ENCODE results near the gene POLR2E. TPM values are rescaled to one million over a fixed set of nuclear protein-coding genes. Genes with fewer than 3 reads are reported as not detected.

Gene POLR2E
- total and polyA plus RNA-seq, 2 donors, result 79.0 to 84.0 TPM

DNA sequence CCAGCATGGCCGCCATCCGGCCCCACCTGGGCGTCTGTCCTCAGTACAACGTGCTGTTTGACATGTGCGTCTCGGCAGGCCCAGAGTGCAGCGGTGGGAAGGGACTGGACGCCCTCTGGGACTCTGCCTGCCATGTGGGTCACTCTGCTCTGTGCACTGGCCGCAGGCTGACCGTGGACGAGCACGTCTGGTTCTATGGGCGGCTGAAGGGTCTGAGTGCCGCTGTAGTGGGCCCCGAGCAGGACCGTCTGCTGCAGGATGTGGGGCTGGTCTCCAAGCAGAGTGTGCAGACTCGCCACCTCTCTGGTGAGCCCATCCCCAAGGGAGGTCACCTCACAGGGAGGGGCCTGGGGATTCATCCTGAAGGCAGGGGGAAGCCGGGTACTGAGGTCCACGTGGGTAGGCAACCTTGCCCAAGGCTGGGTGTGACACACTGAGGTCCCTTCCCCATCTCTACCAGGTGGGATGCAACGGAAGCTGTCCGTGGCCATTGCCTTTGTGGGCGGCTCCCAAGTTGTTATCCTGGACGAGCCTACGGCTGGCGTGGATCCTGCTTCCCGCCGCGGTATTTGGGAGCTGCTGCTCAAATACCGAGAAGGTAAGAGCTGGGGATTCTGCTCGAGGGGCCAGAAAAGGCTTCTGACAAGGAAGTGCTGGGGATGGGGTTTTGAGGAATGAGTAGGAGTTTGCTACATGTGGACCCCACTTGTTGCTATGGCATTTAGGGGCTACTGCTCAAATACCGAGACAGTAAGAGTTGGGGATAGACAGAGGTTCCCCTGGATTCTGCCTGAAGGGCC, 44.0 kb downstream of the POLR2E start:
- 96% methylated on average over 31 of the region's 31 CpGs for WGBS
- peaks cover 38 to 49% of the 10 kb centered on the region in 2 donors for H3K36me3 ChIP-seq (ENCODE audit: control insufficient read depth in 2 of 2, insufficient read depth in 2 of 2, low read length in 1 of 2)
- no peak overlapping the region for H3K27ac ChIP-seq (ENCODE audit: low read depth in 1 of 2, low read length in 1 of 2)
- H3K4me3 ChIP-seq (ENCODE audit: low read length in 2 of 2), result no peak overlapping the region
- peaks cover 5 to 31% of the 10 kb centered on the region in 2 donors for H3K9me3 ChIP-seq (ENCODE audit: control insufficient read depth in 2 of 2, insufficient read depth in 1 of 2, low read length in 1 of 2)
- no peaks in the 10 kb centered on the region for H3K27me3 ChIP-seq (ENCODE audit: control insufficient read depth in 2 of 2, insufficient read depth in 1 of 2, low read length in 1 of 2)
- H3K4me1 ChIP-seq (ENCODE audit: control insufficient read depth in 2 of 2, insufficient read depth in 2 of 2, low read length in 2 of 2), result no peaks in the 10 kb centered on the region
- no peak for DNase-seq (ENCODE audit: low read depth in 6 of 9, low spot score in 9 of 9)

DNA sequence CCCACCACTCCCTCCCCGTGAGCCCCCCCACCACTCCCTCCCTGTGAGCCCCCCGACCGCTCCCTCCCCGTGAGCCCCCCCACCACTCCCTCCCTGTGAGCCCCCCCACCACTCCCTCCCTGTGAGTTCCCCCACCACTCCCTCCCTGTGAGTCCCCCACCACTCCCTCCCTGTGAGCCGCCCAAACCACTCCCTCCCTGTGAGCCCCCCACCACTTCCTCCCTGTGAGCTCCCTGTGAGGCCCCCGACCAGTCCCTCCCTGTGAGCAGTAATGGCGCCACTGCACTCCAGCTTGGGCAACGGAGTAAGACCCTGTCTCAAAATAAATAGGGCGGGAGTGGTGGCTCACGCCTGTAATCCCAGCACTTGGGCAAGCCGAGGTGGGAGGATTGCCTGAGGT, 45.4 kb downstream of the POLR2E start:
- H3K9me3 ChIP-seq (ENCODE audit: control insufficient read depth in 2 of 2, insufficient read depth in 1 of 2, low read length in 1 of 2), result peaks cover 0 to 26% of the 10 kb centered on the region in 2 donors
- WGBS, result 72% methylated on average over 11 of the region's 11 CpGs
- H3K27ac ChIP-seq (ENCODE audit: low read depth in 1 of 2, low read length in 1 of 2), result no peak overlapping the region
- H3K4me3 ChIP-seq (ENCODE audit: low read length in 2 of 2), result no peak overlapping the region
- H3K4me1 ChIP-seq (ENCODE audit: control insufficient read depth in 2 of 2, insufficient read depth in 2 of 2, low read length in 2 of 2), result no peaks in the 10 kb centered on the region
- no peaks in the 10 kb centered on the region for H3K27me3 ChIP-seq (ENCODE audit: control insufficient read depth in 2 of 2, insufficient read depth in 1 of 2, low read length in 1 of 2)
- peaks cover 32 to 43% of the 10 kb centered on the region in 2 donors for H3K36me3 ChIP-seq (ENCODE audit: control insufficient read depth in 2 of 2, insufficient read depth in 2 of 2, low read length in 1 of 2)
- DNase-seq (ENCODE audit: low read depth in 6 of 9, low spot score in 9 of 9), result peak in 1 of 9 donors; percentile 61

DNA sequence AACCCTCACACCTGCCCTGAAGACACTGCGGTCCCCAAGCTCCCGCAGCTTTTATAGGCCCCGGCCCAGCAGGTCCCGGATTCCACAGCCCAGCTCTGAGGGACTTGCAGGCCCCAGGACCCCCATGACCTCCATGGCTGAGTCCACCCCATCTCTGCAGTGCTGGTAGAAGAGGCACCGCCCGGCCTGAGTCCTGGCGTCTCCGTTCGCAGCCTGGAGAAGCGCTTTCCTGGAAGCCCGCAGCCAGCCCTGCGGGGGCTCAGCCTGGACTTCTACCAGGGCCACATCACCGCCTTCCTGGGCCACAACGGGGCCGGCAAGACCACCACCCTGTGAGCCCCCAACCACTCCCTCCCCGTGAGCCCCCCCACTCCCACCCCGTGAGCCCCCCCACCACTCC, 46.1 kb downstream of the POLR2E start:
- Histone ChIP-seq H3K4me3 (ENCODE audit: low read length in 2 of 2) (no peak overlapping the region), H3K27me3 (ENCODE audit: control insufficient read depth in 2 of 2, insufficient read depth in 1 of 2, low read length in 1 of 2) (no peaks in the 10 kb centered on the region), H3K9me3 (ENCODE audit: control insufficient read depth in 2 of 2, insufficient read depth in 1 of 2, low read length in 1 of 2) (peaks cover 0 to 26% of the 10 kb centered on the region in 2 donors), H3K36me3 (ENCODE audit: control insufficient read depth in 2 of 2, insufficient read depth in 2 of 2, low read length in 1 of 2) (peaks cover 31 to 41% of the 10 kb centered on the region in 2 donors), H3K4me1 (ENCODE audit: control insufficient read depth in 2 of 2, insufficient read depth in 2 of 2, low read length in 2 of 2) (no peaks in the 10 kb centered on the region), H3K27ac (ENCODE audit: low read depth in 1 of 2, low read length in 1 of 2) (no peak overlapping the region)
- DNase-seq (ENCODE audit: low read depth in 6 of 9, low spot score in 9 of 9), result no peak
- WGBS, result 99% methylated on average over 17 of the region's 17 CpGs

DNA sequence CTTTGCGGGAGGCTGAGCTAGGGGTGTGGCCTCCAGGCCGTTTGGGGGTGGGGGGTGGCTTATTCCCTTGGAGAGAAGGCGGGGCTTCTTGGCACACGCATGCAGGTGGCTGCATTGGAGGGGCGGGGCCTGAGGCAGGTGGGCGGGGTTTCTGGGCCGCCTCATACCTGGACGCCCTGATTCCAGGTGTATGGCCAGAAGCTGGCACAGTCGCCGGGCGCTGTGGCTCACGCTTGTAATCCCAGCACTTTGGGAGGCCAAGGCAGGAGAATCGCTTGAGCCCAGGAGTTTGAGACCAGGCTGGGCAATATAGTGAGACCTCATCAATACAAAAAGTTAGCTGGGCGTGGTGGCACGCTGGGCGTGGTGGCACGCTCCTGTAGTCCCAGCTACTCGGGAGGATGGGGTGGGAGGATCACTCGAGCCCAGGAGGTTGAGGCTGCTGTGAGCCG, 47.5 kb downstream of the POLR2E start:
- H3K27me3 ChIP-seq (ENCODE audit: control insufficient read depth in 2 of 2, insufficient read depth in 1 of 2, low read length in 1 of 2), result no peaks in the 10 kb centered on the region
- H3K27ac ChIP-seq (ENCODE audit: low read depth in 1 of 2, low read length in 1 of 2), result no peak overlapping the region
- no peak for DNase-seq (ENCODE audit: low read depth in 6 of 9, low spot score in 9 of 9)
- 96% methylated on average over 20 of the region's 20 CpGs for WGBS
- H3K4me1 ChIP-seq (ENCODE audit: control insufficient read depth in 2 of 2, insufficient read depth in 2 of 2, low read length in 2 of 2), result no peaks in the 10 kb centered on the region
- peaks cover 31 to 45% of the 10 kb centered on the region in 2 donors for H3K36me3 ChIP-seq (ENCODE audit: control insufficient read depth in 2 of 2, insufficient read depth in 2 of 2, low read length in 1 of 2)
- H3K4me3 ChIP-seq (ENCODE audit: low read length in 2 of 2), result no peak overlapping the region
- peaks cover 0 to 26% of the 10 kb centered on the region in 2 donors for H3K9me3 ChIP-seq (ENCODE audit: control insufficient read depth in 2 of 2, insufficient read depth in 1 of 2, low read length in 1 of 2)

DNA sequence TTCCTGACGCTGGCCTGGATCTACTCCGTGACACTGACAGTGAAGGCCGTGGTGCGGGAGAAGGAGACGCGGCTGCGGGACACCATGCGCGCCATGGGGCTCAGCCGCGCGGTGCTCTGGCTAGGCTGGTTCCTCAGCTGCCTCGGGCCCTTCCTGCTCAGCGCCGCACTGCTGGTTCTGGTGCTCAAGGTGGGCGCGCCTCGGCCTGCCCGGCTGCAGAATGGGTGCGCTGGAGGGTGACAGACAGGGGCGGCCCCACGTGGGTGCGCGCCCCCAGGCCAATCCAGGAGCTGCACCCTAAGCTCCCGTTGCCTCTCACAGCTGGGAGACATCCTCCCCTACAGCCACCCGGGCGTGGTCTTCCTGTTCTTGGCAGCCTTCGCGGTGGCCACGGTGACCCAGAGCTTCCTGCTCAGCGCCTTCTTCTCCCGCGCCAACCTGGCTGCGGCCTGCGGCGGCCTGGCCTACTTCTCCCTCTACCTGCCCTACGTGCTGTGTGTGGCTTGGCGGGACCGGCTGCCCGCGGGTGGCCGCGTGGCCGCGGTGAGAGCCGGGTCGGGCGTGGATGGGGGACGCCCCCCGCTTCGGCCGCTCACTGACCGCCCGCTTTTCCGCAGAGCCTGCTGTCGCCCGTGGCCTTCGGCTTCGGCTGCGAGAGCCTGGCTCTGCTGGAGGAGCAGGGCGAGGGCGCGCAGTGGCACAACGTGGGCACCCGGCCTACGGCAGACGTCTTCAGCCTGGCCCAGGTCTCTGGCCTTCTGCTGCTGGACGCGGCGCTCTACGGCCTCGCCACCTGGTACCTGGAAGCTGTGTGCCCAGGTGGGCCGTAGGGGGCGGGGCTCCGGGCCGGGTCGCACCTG, 48.1 kb downstream of the POLR2E start:
- WGBS, result 94% methylated on average over 77 of the region's 77 CpGs
- H3K9me3 ChIP-seq (ENCODE audit: control insufficient read depth in 2 of 2, insufficient read depth in 1 of 2, low read length in 1 of 2), result peaks cover 0 to 25% of the 10 kb centered on the region in 2 donors
- H3K36me3 ChIP-seq (ENCODE audit: control insufficient read depth in 2 of 2, insufficient read depth in 2 of 2, low read length in 1 of 2), result peaks cover 35 to 51% of the 10 kb centered on the region in 2 donors
- no peak for DNase-seq (ENCODE audit: low read depth in 6 of 9, low spot score in 9 of 9)
- H3K27ac ChIP-seq (ENCODE audit: low read depth in 1 of 2, low read length in 1 of 2), result no peak overlapping the region
- H3K4me3 ChIP-seq (ENCODE audit: low read length in 2 of 2), result no peak overlapping the region
- no peaks in the 10 kb centered on the region for H3K4me1 ChIP-seq (ENCODE audit: control insufficient read depth in 2 of 2, insufficient read depth in 2 of 2, low read length in 2 of 2)
- H3K27me3 ChIP-seq (ENCODE audit: control insufficient read depth in 2 of 2, insufficient read depth in 1 of 2, low read length in 1 of 2), result no peaks in the 10 kb centered on the region

DNA sequence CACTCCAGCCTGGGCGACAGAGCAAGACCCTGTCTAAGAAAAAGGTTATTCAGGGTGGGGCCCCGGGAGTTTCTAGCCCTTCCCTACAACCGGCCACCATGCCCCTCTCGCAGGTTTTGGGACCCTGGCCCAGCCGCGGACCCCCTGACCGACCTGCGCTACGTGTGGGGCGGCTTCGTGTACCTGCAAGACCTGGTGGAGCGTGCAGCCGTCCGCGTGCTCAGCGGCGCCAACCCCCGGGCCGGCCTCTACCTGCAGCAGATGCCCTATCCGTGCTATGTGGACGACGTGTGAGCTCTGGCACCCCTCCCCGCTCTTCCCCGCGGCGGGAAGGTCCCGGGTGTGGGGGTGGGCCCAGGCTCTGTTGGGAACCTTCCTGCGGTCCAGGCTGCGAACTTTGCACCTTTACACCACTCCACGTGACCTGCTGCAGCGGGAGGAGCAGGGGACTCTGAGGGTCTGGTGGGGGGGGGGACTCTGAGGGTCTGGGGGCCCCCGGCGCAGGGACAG, 49.0 kb downstream of the POLR2E start:
- no peak overlapping the region for H3K27ac ChIP-seq (ENCODE audit: low read depth in 1 of 2, low read length in 1 of 2)
- H3K4me1 ChIP-seq (ENCODE audit: control insufficient read depth in 2 of 2, insufficient read depth in 2 of 2, low read length in 2 of 2), result peaks cover 4 to 7% of the 10 kb centered on the region in 2 donors
- H3K4me3 ChIP-seq (ENCODE audit: low read length in 2 of 2), result no peak overlapping the region
- no peaks in the 10 kb centered on the region for H3K27me3 ChIP-seq (ENCODE audit: control insufficient read depth in 2 of 2, insufficient read depth in 1 of 2, low read length in 1 of 2)
- DNase-seq (ENCODE audit: low read depth in 6 of 9, low spot score in 9 of 9), result no peak
- peaks cover 0 to 16% of the 10 kb centered on the region in 2 donors for H3K9me3 ChIP-seq (ENCODE audit: control insufficient read depth in 2 of 2, insufficient read depth in 1 of 2, low read length in 1 of 2)
- WGBS, result 96% methylated on average over 33 of the region's 33 CpGs
- peaks cover 31 to 52% of the 10 kb centered on the region in 2 donors for H3K36me3 ChIP-seq (ENCODE audit: control insufficient read depth in 2 of 2, insufficient read depth in 2 of 2, low read length in 1 of 2)

DNA sequence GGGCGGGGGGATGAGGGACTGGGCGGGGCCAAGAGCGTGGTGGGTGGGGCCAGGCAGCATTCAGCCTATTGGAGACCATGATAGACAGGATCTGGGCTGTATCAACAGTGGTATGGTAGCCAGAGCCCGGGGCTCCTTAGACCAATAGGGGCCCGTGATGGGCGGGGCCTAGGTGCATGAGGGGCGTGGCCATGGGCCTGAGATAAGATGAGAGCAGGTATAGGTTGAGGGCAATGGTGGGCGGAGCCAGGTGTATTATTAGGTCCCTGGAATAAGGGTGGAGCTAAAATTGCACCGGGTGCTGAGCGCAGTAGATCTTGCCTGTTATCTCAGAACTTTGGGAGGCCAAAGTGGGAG, 50.0 kb downstream of the POLR2E start:
- DNase-seq (ENCODE audit: low read depth in 6 of 9, low spot score in 9 of 9), result no peak

DNA sequence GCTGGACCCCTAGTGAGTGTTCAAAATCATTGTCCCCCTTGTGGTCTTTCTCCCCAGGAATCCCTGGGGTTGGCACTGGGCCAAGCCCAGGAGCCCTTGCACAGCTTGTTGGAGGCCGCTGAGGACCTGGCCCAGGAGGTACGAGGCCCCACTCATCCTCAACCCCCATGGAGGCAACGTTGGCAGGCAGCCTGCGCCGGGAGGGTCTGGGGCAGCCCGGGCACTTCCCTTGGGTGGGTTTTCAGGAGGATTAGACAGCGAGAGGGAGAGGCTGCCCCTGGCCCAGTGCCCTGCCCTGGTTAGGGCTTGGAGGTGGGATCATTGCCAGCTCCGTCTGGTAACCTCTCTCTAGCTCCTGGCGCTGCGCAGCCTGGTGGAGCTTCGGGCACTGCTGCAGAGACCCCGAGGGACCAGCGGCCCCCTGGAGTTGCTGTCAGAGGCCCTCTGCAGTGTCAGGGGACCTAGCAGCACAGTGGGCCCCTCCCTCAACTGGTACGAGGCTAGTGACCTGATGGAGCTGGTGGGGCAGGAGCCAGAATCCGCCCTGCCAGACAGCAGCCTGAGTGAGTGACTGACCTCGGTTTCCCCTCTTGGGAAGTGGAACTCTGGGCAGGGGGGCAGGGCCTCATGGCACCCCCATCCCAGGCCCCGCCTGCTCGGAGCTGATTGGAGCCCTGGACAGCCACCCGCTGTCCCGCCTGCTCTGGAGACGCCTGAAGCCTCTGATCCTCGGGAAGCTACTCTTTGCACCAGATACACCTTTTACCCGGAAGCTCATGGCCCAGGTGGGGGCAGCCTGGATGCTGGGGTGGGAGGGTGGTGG, 52.3 kb downstream of the POLR2E start:
- Histone ChIP-seq H3K4me3 (ENCODE audit: low read length in 2 of 2) (no peak overlapping the region), H3K4me1 (ENCODE audit: control insufficient read depth in 2 of 2, insufficient read depth in 2 of 2, low read length in 2 of 2) (peaks cover 22 to 38% of the 10 kb centered on the region in 2 donors), H3K27ac (ENCODE audit: low read depth in 1 of 2, low read length in 1 of 2) (no peak overlapping the region), H3K9me3 (ENCODE audit: control insufficient read depth in 2 of 2, insufficient read depth in 1 of 2, low read length in 1 of 2) (peaks cover 0 to 12% of the 10 kb centered on the region in 2 donors), H3K27me3 (ENCODE audit: control insufficient read depth in 2 of 2, insufficient read depth in 1 of 2, low read length in 1 of 2) (no peaks in the 10 kb centered on the region), H3K36me3 (ENCODE audit: control insufficient read depth in 2 of 2, insufficient read depth in 2 of 2, low read length in 1 of 2) (peaks cover 29 to 48% of the 10 kb centered on the region in 2 donors)
- WGBS, result 93% methylated on average over 23 of the region's 23 CpGs
- DNase-seq (ENCODE audit: low read depth in 6 of 9, low spot score in 9 of 9), result no peak

More for the DNA sequence above, 50.0 kb downstream of the POLR2E start:
- H3K36me3 ChIP-seq (ENCODE audit: control insufficient read depth in 2 of 2, insufficient read depth in 2 of 2, low read length in 1 of 2), result peaks cover 29 to 48% of the 10 kb centered on the region in 2 donors
- peaks cover 0 to 12% of the 10 kb centered on the region in 2 donors for H3K9me3 ChIP-seq (ENCODE audit: control insufficient read depth in 2 of 2, insufficient read depth in 1 of 2, low read length in 1 of 2)
- H3K27ac ChIP-seq (ENCODE audit: low read depth in 1 of 2, low read length in 1 of 2), result no peak overlapping the region
- H3K27me3 ChIP-seq (ENCODE audit: control insufficient read depth in 2 of 2, insufficient read depth in 1 of 2, low read length in 1 of 2), result no peaks in the 10 kb centered on the region
- WGBS, result 93% methylated on average over 10 of the region's 10 CpGs
- no peak overlapping the region for H3K4me3 ChIP-seq (ENCODE audit: low read length in 2 of 2)
- H3K4me1 ChIP-seq (ENCODE audit: control insufficient read depth in 2 of 2, insufficient read depth in 2 of 2, low read length in 2 of 2), result peaks cover 6 to 17% of the 10 kb centered on the region in 2 donors
